Stimulated activated CD4-positive, alpha-beta T cell treated with anti-CD3 and anti-CD28 coated beads, Interleukin-1b, Interleukin-23, amount 100 ng/mL, for 1 hour (primary cell): ENCODE data around the gene POU2F3.

Experiments
- DNase-seq, 2 donors: peaks; one replicate each; pipeline ENCODE4 v3.0.0-alpha.2; 2020; ENCODE audit warnings: low read depth in 2 of 2

Gene POU2F3

GRCh38 chr11:120210626-120211521, 29.1 kb upstream of the POU2F3 start, which contains the start of gene OAF:
Gene OAF (plus strand): TSS chr11:120211032. CDS start chr11:120211280, 248 bp downstream.
- peak in 1 of 2 donors; percentile 12 for DNase-seq

GRCh38 chr11:120211522-120212258, 28.2 kb upstream of the POU2F3 start:
- DNase-seq = no peak

GRCh38 chr11:120212259-120212878, 27.6 kb upstream of the POU2F3 start:
- DNase-seq = no peak

- DNase-seq = no peak
These were observed 27.0 kb upstream of the POU2F3 start for GRCh38 chr11:120212926-120213325.

GRCh38 chr11:120214581-120214980, 25.4 kb upstream of the POU2F3 start:
- DNase-seq = no peak

GRCh38 chr11:120215634-120216033, 24.3 kb upstream of the POU2F3 start:
- no peak for DNase-seq

GRCh38 chr11:120216426-120217102, 23.4 kb upstream of the POU2F3 start:
- DNase-seq = no peak

GRCh38 chr11:120217526-120217925, 22.4 kb upstream of the POU2F3 start:
- no peak for DNase-seq

GRCh38 chr11:120217941-120218694, 21.8 kb upstream of the POU2F3 start:
- no peak for DNase-seq

GRCh38 chr11:120218695-120219033, 21.3 kb upstream of the POU2F3 start:
- DNase-seq = no peak

GRCh38 chr11:120219232-120219937, 20.6 kb upstream of the POU2F3 start:
- no peak for DNase-seq

- no peak for DNase-seq
These were observed 19.8 kb upstream of the POU2F3 start for GRCh38 chr11:120219938-120220746.

GRCh38 chr11:120220747-120221037, 19.2 kb upstream of the POU2F3 start:
- no peak for DNase-seq

GRCh38 chr11:120221115-120221752, 18.7 kb upstream of the POU2F3 start:
- no peak for DNase-seq

- no peak for DNase-seq
These were observed 17.0 kb upstream of the POU2F3 start for GRCh38 chr11:120222916-120223315.

- DNase-seq = no peak
These were observed 16.1 kb upstream of the POU2F3 start for GRCh38 chr11:120223793-120224192.

- no peak for DNase-seq
These were observed 15.6 kb upstream of the POU2F3 start for GRCh38 chr11:120224361-120224760.

GRCh38 chr11:120224972-120225909, 14.7 kb upstream of the POU2F3 start:
- DNase-seq = no peak
